ENCODE results near the gene CCNH.

Gene CCNH

DNA sequence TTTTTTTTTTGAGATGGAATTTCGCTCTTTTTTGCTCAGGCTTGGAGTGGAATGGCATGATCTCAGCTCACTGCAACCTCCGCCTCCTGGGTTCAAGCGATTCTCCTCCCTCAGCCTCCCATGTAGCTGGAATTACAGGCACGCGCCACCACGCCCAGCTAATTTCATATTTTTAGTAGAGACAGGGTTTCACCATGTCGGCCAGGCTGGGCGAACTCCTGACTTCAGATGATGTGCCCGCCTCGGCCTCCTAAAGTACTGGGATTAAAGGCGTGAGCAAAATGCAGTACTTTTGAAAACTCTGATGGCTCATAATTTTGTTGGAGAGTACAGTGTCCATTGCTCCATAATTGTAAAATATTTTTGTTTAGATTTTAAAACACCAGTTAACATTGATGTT, 52.6 kb downstream of the CCNH start:
- no peak for DNase-seq (ENCODE audit: low read depth)

DNA sequence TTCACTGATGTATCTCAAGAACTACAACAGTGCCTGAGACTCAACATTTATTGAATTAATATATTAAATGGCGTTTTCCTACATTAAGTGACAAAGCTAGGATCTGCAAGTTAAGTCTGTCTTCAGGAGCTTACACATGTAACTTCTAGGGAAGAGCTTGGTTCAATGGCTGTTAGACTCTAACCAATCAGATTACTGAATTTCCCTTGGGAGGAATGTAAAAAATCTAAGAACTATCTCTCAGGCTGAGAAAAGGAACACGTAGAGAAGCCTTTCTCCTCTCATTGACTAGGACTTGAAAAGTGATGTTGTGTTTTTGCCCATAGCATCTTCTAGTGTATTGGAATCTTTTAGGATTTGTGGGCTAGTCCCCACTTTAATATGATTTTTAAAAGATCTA, 53.6 kb downstream of the CCNH start:
- DNase-seq (ENCODE audit: low read depth), result no peak

DNA sequence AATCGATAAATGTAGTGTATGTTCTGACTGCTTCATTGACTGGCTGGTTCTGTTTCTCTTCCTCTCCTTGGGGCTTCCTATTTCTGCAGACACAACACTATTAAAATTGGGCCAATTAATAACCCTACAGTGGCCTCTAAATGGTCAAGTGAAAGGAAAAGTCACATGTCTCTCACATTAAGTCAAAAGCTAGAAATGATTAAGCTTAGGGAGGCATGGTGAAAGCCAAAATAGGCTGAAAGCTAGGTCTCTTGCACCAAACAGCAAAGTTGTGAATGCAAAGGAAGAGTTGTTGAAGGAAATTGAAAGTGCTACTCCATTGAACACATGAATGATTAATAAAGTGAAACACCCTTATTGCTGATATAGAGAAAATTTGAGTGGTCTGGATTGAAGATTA, 58.2 kb downstream of the CCNH start:
- DNase-seq (ENCODE audit: low read depth), result no peak

DNA sequence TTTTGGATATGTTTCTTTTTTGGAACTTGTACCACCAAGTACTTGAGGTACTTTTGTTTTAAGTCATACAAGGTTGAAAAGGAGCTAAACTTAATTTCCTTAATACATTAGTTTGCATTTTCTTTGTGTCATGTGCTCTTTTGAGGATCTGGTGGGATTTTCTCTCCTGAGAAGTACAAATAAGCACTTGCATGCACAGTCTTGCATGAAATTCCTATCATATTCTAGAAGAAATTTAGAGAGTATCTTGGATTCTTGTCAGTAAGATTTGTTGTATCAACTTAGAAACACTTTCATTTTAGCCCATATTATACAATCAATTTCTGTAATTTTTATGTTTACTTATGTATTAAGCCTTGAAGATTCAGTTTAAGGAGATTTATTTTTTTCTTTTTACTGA, 64.9 kb downstream of the CCNH start:
- DNase-seq (ENCODE audit: low read depth), result no peak

DNA sequence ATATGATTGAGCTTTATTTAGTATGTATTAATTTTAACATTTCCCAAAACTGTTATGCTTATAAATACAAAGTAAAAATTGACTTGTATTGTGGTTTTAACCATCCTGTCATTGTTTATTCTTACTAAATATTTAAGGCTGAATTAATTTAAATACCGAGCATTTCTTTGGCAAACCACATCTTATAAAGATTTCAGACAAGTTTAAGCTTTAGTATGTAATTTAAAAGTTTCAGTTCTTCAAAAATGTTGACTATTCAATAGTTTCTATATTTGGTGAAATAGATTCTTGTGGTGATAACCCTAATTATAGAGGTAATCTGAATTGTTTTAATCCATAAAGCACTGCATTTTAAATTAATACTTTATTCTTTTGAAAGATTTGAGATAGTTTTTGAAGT, 65.5 kb downstream of the CCNH start:
- peak; percentile 28 for DNase-seq (ENCODE audit: low read depth)

All from fibroblast of gingiva (primary cell).